K562 (cell line): ENCODE data around the gene GOLGA2. TPM values are rescaled to one million over a fixed set of nuclear protein-coding genes. Genes with fewer than 3 reads are reported as not detected.

Experiments
- ADNP ChIP-seq: fragments of 200-800 bp; sonication (Bioruptor generic); IDR thresholded peaks from 2 replicates; pipeline ENCODE4 v1.6.1; 2016; ENCODE audit warnings: missing genetic modification characterization, missing compliant biosample characterization
- ARNT ChIP-seq, 2 experiments: fragments of 450-650 bp; IDR thresholded peaks; 2 replicates each; pipeline ENCODE4 v1.6.1; 2016; ENCODE audit warnings: mild to moderate bottlenecking in 1 of 2
- BRD9 ChIP-seq: fragments of 450-650 bp; IDR thresholded peaks from 2 replicates; pipeline ENCODE4 v1.6.1; 2018; ENCODE audit warnings: low read depth; ENCODE audit not compliant: partially characterized antibody
- CSDE1 ChIP-seq, 2 experiments: fragments of 450-650 bp; IDR thresholded peaks; 2 replicates each; pipeline ENCODE4 v1.6.1; 2016; ENCODE audit warnings: mild to moderate bottlenecking in 1 of 2
- ETV6 ChIP-seq, 3 experiments: fragments of 150-350 bp in 1 of 3; sonication (generic) in 1 of 3; formaldehyde crosslinking in 1 of 3; IDR thresholded peaks; 2 replicates each; pipeline versions ENCODE4 v1.6.1 to v1.8.0; 2014 to 2022; ENCODE audit warnings: borderline replicate concordance in 2 of 3, low read depth in 2 of 3, antibody characterized with exemption in 1 of 3, low read length in 1 of 3, mild to moderate bottlenecking in 1 of 3, missing genetic modification reagents in 1 of 3
- EWSR1 ChIP-seq: fragments of 450-650 bp; IDR thresholded peaks from 2 replicates; pipeline ENCODE4 v1.6.1; 2018; ENCODE audit warnings: borderline replicate concordance, mild to moderate bottlenecking, low read depth, moderate library complexity; ENCODE audit not compliant: partially characterized antibody
- EZH2 ChIP-seq: IDR thresholded peaks from 2 replicates; pipeline ENCODE4 v1.6.1; 2012; ENCODE audit warnings: low read depth, mild to moderate bottlenecking, inconsistent platforms, low read length, borderline replicate concordance
- GTF2A2 ChIP-seq: IDR thresholded peaks from 2 replicates; pipeline ENCODE4 v1.6.1; 2016; ENCODE audit warnings: mild to moderate bottlenecking, missing genetic modification characterization, missing compliant biosample characterization
- HDAC6 ChIP-seq: IDR thresholded peaks from 2 replicates; pipeline ENCODE4 v1.6.1; 2012; ENCODE audit warnings: low read depth, mild to moderate bottlenecking, control low read depth, inconsistent platforms, low read length, moderate library complexity
- MAX ChIP-seq: sonication (generic); formaldehyde crosslinking; IDR thresholded peaks from 2 replicates; pipeline ENCODE4 v1.9.0; 2022; ENCODE audit warnings: mild to moderate bottlenecking, missing genetic modification reagents
- NFIX ChIP-seq: fragments of 250-450 bp; sonication (Bioruptor Pico); IDR thresholded peaks from 2 replicates; pipeline ENCODE4 v1.4.0; 2020; ENCODE audit warnings: low read depth, mild to moderate bottlenecking, moderate library complexity
- NFRKB ChIP-seq: fragments of 450-650 bp; IDR thresholded peaks from 2 replicates; pipeline ENCODE4 v1.6.1; 2016; ENCODE audit warnings: low read depth
- NKRF ChIP-seq: fragments of 450-650 bp; IDR thresholded peaks from 2 replicates; pipeline ENCODE4 v1.6.1; 2016; ENCODE audit warnings: borderline replicate concordance
- NUFIP1 ChIP-seq: fragments of 450-650 bp; IDR thresholded peaks from 2 replicates; pipeline ENCODE4 v1.6.1; 2018; ENCODE audit not compliant: partially characterized antibody
- PCBP1 ChIP-seq: fragments of 200-400 bp; formaldehyde crosslinking; IDR thresholded peaks from 2 replicates; pipeline ENCODE4 v1.6.1; 2018; ENCODE audit warnings: mild to moderate bottlenecking, low read depth, low read length; ENCODE audit not compliant: poor library complexity, severe bottlenecking
- PHTF2 ChIP-seq: fragments of 250-450 bp; sonication (Bioruptor Pico); IDR thresholded peaks from 2 replicates; pipeline ENCODE4 v1.5.0; 2021; ENCODE audit warnings: mild to moderate bottlenecking
- POLR2AphosphoS2 ChIP-seq: IDR thresholded peaks from 2 replicates; pipeline ENCODE4 v1.6.1; 2012; ENCODE audit warnings: low read length, improper control_type of control experiment
- RBBP5 ChIP-seq: fragments of 200-600 bp; sonication (generic); IDR thresholded peaks from 2 replicates; pipeline ENCODE4 v1.6.1; 2012; ENCODE audit warnings: borderline replicate concordance, mild to moderate bottlenecking, low read length, control low read depth, inconsistent platforms; ENCODE audit not compliant: insufficient read depth, poor library complexity, severe bottlenecking
- RUNX1 ChIP-seq: sonication (generic); IDR thresholded peaks from 2 replicates; pipeline ENCODE4 v1.6.1; 2016; ENCODE audit warnings: antibody characterized with exemption, low read depth
- SMARCA5 ChIP-seq: fragments of 450-650 bp; IDR thresholded peaks from 2 replicates; pipeline ENCODE4 v1.6.1; 2016
- STAT6 ChIP-seq: sonication (generic); formaldehyde crosslinking; IDR thresholded peaks from 2 replicates; pipeline ENCODE4 v1.8.1; 2023; ENCODE audit warnings: mild to moderate bottlenecking, missing genetic modification reagents
- TAL1 ChIP-seq: fragments of 450-650 bp; IDR thresholded peaks from 2 replicates; pipeline ENCODE4 v1.6.1; 2016; ENCODE audit warnings: mild to moderate bottlenecking
- polyA plus RNA-seq, 8 experiments: library from polyadenylated mRNA; depleted of rRNA in 4 of 8; stranded (reverse) in 5 of 8; unstranded in 3 of 8; fragments of >200 nt; fragmentation: Nextera tagmentation in 2 of 8; fragmentation: Illumina TruSeq in 1 of 8; extraction: Ambion mirVana in 2 of 8; extraction: Trizol in 1 of 8; gene quantifications; 2 replicates each; pipeline versions ENCODE4 v1.2.1 to v1.2.3, GENCODE V29; 2011 to 2014; ENCODE audit warnings: inconsistent platforms in 1 of 8, missing spikeins in 1 of 8
- total RNA-seq, 7 experiments: library from RNA; depleted of rRNA in 6 of 7; stranded (reverse); fragments of >200 nt in 6 of 7; fragmentation: Illumina TruSeq in 2 of 7; extraction: Trizol in 2 of 7; gene quantifications; 2 replicates each; pipeline versions ENCODE4 v1.2.1 to v1.2.3, GENCODE V29; 2011 to 2021; ENCODE audit warnings: low replicate concordance in 1 of 7
- TF ChIP-seq, protein P1 (sequence below): IDR thresholded peaks from 2 replicates; pipeline ENCODE4 v1.6.1; 2014; ENCODE audit warnings: antibody characterized with exemption

The GOLGA2 gene
- total and polyA plus RNA-seq, 9 of the 15 experiments (the other 6 are each of a cell fraction or from before 2014, with no cell fraction given), result 15.7 to 138 (median 76.0) TPM

DNA sequence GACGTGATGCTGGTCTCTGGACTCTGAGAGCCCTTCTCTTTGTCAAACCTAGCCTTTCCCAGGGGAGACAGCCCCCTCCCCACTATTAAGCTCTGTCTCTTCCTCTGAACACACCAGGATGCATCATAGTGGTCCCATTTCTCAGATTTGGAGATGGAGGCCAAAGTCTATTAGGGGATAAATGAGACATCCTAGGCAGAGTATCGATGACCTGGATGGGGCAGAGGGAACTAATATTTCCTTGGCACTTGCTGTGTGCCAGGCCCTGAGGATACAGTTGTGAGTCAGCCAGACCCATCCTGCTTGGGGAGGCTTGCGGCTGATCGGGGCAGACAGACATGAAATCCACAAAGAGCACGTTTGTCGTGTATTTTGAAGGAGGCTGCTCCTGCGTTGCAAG is 67.4 kb downstream of the GOLGA2 start (continued):
- TF ChIP-seq MAX (no peak), NFIX (CRISPR knock-in tag) (no peak), HDAC6 (no peak), RUNX1 (no peak), ARNT (IDR thresholded peaks at IDR 0.05) (no peak), PCBP1 (no peak), EZH2 (no peak), SMARCA5 (peak; percentile 84; the same call in 1 of the 2 replicates), STAT6 (0 out of 2 replicates have a peak, but pooled peaks have one; percentile 85), POLR2AphosphoS2 (no peak), NFRKB (no peak), RBBP5 (no peak), CSDE1 (IDR thresholded peaks at IDR 0.05) (no peak), ADNP (tag) (no peak), PHTF2 (CRISPR knock-in tag) (no peak), ETV6 (IDR thresholded peaks at IDR 0.05; ENCODE audit: borderline replicate concordance in 1 of 2, low read depth in 2 of 2, low read length in 1 of 2) (no peak), ETV6 (CRISPR knock-in tag; IDR thresholded peaks at IDR 0.05; ENCODE audit: borderline replicate concordance) (no peak), TAL1 (no peak), GTF2A2 (no peak), NKRF (no peak), NUFIP1 (no peak), BRD9 (no peak), EWSR1 (no peak)
- TF ChIP-seq, protein P1, sequence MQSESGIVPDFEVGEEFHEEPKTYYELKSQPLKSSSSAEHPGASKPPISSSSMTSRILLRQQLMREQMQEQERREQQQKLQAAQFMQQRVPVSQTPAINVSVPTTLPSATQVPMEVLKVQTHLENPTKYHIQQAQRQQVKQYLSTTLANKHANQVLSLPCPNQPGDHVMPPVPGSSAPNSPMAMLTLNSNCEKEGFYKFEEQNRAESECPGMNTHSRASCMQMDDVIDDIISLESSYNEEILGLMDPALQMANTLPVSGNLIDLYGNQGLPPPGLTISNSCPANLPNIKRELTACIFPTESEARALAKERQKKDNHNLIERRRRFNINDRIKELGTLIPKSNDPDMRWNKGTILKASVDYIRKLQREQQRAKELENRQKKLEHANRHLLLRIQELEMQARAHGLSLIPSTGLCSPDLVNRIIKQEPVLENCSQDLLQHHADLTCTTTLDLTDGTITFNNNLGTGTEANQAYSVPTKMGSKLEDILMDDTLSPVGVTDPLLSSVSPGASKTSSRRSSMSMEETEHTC, result no peak
